ENCODE data around the gene SELENON. TPM values are rescaled to one million over a fixed set of nuclear protein-coding genes. Genes with fewer than 3 reads are reported as not detected.

Gene SELENON
- total and polyA plus RNA-seq, 4 donors, result 4.3 to 16.1 (median 9.0) TPM

GRCh38 chr1:25813071-25813733 lies 13.2 kb downstream of the SELENON start:
- TF ChIP-seq TAF1 (conservative IDR thresholded peaks at IDR 0.05), result no peak
- TF ChIP-seq ATF3 (IDR thresholded peaks at IDR 0.05), result no peak
- TF ChIP-seq FOXA1 (IDR thresholded peaks at IDR 0.05), result no peak
- no peak overlapping the region for H3K27ac ChIP-seq (ENCODE audit: low read depth in 1 of 2, low read length in 2 of 2)
- no peaks in the 10 kb centered on the region for H3K27me3 ChIP-seq (ENCODE audit: control insufficient read depth in 4 of 4, insufficient read depth in 4 of 4, low read length in 3 of 4)
- H3K9ac ChIP-seq (ENCODE audit: low read depth in 1 of 2, low read length in 2 of 2), result no peak overlapping the region
- no peak overlapping the region for H3K4me3 ChIP-seq (ENCODE audit: low read depth in 1 of 3, low read length in 3 of 3)
- peaks cover 3 to 7% (median 5%) of the 10 kb centered on the region in 4 donors for H3K4me1 ChIP-seq (ENCODE audit: control insufficient read depth in 4 of 4, insufficient read depth in 4 of 4, low read length in 3 of 4)
- peaks cover 2 to 17% (median 5%) of the 10 kb centered on the region in 4 donors for H3K36me3 ChIP-seq (ENCODE audit: control insufficient read depth in 4 of 4, insufficient read depth in 3 of 4, low read depth in 1 of 4, low read length in 3 of 4)
- WGBS, result 85% methylated on average over 11 of the region's 11 CpGs
- DNase-seq (ENCODE audit: low spot score), result no peak
- H3K9me3 ChIP-seq (ENCODE audit: control insufficient read depth in 4 of 4, low read length in 3 of 4), result no peaks in the 10 kb centered on the region

DNA sequence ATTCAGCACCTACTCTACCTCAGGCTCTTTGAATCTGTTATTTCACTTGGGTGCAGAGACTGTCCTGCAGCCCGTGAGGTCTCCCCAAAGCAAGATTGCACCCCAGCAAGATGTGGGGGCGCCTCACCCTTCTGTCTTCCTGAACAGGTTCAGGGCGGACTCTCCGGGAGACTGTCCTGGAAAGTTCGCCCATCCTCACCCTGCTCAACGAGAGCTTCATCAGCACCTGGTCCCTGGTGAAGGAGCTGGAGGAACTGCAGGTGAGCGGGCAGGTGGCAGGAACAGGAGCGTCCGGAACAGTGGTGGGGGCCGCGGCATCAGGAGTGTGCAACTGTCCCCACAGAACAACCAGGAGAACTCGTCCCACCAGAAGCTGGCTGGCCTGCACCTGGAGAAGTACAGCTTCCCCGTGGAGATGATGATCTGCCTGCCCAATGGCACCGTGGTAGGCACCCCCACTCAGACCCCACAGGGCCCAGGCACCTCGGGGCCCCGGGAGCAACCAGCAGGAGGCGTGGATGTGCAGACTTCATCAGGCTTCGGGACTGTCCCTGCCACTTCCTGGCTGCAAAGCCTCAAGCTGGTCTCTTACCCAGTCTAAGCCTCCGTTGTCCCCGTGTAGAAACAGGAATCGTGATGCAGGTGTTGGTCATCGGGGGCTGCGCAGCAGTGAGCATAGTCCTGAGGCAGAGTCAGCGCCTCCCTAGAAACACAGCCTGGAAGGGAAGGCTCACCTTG lies 13.9 kb downstream of the SELENON start:
- H3K4me3 ChIP-seq (ENCODE audit: low read depth in 1 of 3, low read length in 3 of 3), result no peak overlapping the region
- DNase-seq (ENCODE audit: low spot score), result no peak
- H3K27me3 ChIP-seq (ENCODE audit: control insufficient read depth in 4 of 4, insufficient read depth in 4 of 4, low read length in 3 of 4), result no peaks in the 10 kb centered on the region
- WGBS, result 90% methylated on average over 24 of the region's 24 CpGs
- no peaks in the 10 kb centered on the region for H3K9me3 ChIP-seq (ENCODE audit: control insufficient read depth in 4 of 4, low read length in 3 of 4)
- no peak overlapping the region for H3K9ac ChIP-seq (ENCODE audit: low read depth in 1 of 2, low read length in 2 of 2)
- peaks cover 2 to 16% (median 3%) of the 10 kb centered on the region in 4 donors for H3K36me3 ChIP-seq (ENCODE audit: control insufficient read depth in 4 of 4, insufficient read depth in 3 of 4, low read depth in 1 of 4, low read length in 3 of 4)
- H3K4me1 ChIP-seq (ENCODE audit: control insufficient read depth in 4 of 4, insufficient read depth in 4 of 4, low read length in 3 of 4), result peaks cover 7 to 14% (median 11%) of the 10 kb centered on the region in 4 donors
- H3K27ac ChIP-seq (ENCODE audit: low read depth in 1 of 2, low read length in 2 of 2), result no peak overlapping the region
- TF ChIP-seq, protein P1, sequence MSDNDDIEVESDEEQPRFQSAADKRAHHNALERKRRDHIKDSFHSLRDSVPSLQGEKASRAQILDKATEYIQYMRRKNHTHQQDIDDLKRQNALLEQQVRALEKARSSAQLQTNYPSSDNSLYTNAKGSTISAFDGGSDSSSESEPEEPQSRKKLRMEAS (IDR thresholded peaks at IDR 0.05), result no peak
- no peak for TF ChIP-seq FOXA2 (IDR thresholded peaks at IDR 0.05)
- TF ChIP-seq TAF1 (conservative IDR thresholded peaks at IDR 0.05), result no peak
- no peak for TF ChIP-seq ATF3 (IDR thresholded peaks at IDR 0.05)
- no peak for TF ChIP-seq CTCF (IDR thresholded peaks at IDR 0.05; ENCODE audit: low read depth, low read length, missing input control)
- TF ChIP-seq REST (IDR thresholded peaks at IDR 0.05), result no peak
- TF ChIP-seq GABPA (IDR thresholded peaks at IDR 0.05 in 1 of 2, conservative IDR thresholded peaks at IDR 0.05 in 1 of 2), result no peak
- no peak for TF ChIP-seq HNF4A (conservative IDR thresholded peaks at IDR 0.05)
- TF ChIP-seq SP1 (IDR thresholded peaks at IDR 0.05), result no peak
- TF ChIP-seq ZBTB33 (IDR thresholded peaks at IDR 0.05), result no peak
- no peak for TF ChIP-seq RAD21 (IDR thresholded peaks at IDR 0.05)
- TF ChIP-seq RXRA (IDR thresholded peaks at IDR 0.05), result no peak
- no peak for TF ChIP-seq HNF4G (IDR thresholded peaks at IDR 0.05)
- no peak for TF ChIP-seq JUND (IDR thresholded peaks at IDR 0.05)

All from liver (tissue), 9 donors.